ENCODE measurements around the gene NRL.
A peak's percentile ranks its signal among the peaks of the same experiment; 100 is the strongest.

The NRL gene

GRCh38 chr14:24137529-24138395 lies 23.0 kb upstream of the NRL start:
- DNase-seq (ENCODE audit: low spot score): no peak
- peaks cover 48% of the 10 kb centered on the region for H3K36me3 Mint-ChIP-seq (ENCODE audit: low read depth)
- H3K4me3 Mint-ChIP-seq: peak overlapping the region; percentile 90
- H3K9me3 Mint-ChIP-seq: no peaks in the 10 kb centered on the region
- peaks cover 44% of the 10 kb centered on the region for H3K4me1 Mint-ChIP-seq (ENCODE audit: low read depth)
- no peaks in the 10 kb centered on the region for H3K27me3 Mint-ChIP-seq (ENCODE audit: low read depth)
- peak overlapping the region; percentile 58 for H3K27ac Mint-ChIP-seq

GRCh38 chr14:24136684-24137528 lies 22.2 kb upstream of the NRL start:
- Mint-ChIP-seq H3K4me3 (peak overlapping the region; percentile 90), H3K36me3 (ENCODE audit: low read depth) (peaks cover 49% of the 10 kb centered on the region), H3K9me3 (no peaks in the 10 kb centered on the region), H3K4me1 (ENCODE audit: low read depth) (peaks cover 48% of the 10 kb centered on the region), H3K27ac (peak overlapping the region; percentile 87), H3K27me3 (ENCODE audit: low read depth) (no peaks in the 10 kb centered on the region)
- DNase-seq (ENCODE audit: low spot score): no peak

- Mint-ChIP-seq H3K4me3 (peak within 1 kb of the TSS; percentile 90), H3K27ac (peak within 1 kb of the TSS; percentile 87), H3K4me1 (ENCODE audit: low read depth) (peaks cover 50% of the 10 kb centered on the region), H3K27me3 (ENCODE audit: low read depth) (no peaks in the 10 kb centered on the region), H3K36me3 (ENCODE audit: low read depth) (peaks cover 47% of the 10 kb centered on the region), H3K9me3 (no peaks in the 10 kb centered on the region)
- peak; percentile 90 for DNase-seq (ENCODE audit: low spot score)
These were observed 21.3 kb upstream of the NRL start, which contains the start of gene PSME1 for GRCh38 chr14:24135834-24136683. Gene PSME1 (plus strand): TSS chr14:24136194. CDS start chr14:24136263, 69 bp downstream.

- Mint-ChIP-seq H3K36me3 (ENCODE audit: low read depth) (peaks cover 41% of the 10 kb centered on the region), H3K9me3 (no peaks in the 10 kb centered on the region), H3K4me1 (ENCODE audit: low read depth) (peaks cover 49% of the 10 kb centered on the region), H3K27me3 (ENCODE audit: low read depth) (no peaks in the 10 kb centered on the region), H3K27ac (peak overlapping the region; percentile 82), H3K4me3 (peak overlapping the region; percentile 90)
- DNase-seq (ENCODE audit: low spot score): no peak
These were observed 20.8 kb upstream of the NRL start for GRCh38 chr14:24135584-24135833.

- H3K27ac Mint-ChIP-seq: no peak overlapping the region
- H3K27me3 Mint-ChIP-seq (ENCODE audit: low read depth): no peaks in the 10 kb centered on the region
- no peak overlapping the region for H3K4me3 Mint-ChIP-seq
- DNase-seq (ENCODE audit: low spot score): no peak
- no peaks in the 10 kb centered on the region for H3K9me3 Mint-ChIP-seq
- peaks cover 38% of the 10 kb centered on the region for H3K4me1 Mint-ChIP-seq (ENCODE audit: low read depth)
- H3K36me3 Mint-ChIP-seq (ENCODE audit: low read depth): peaks cover 27% of the 10 kb centered on the region
These were observed 19.0 kb upstream of the NRL start for GRCh38 chr14:24133735-24134134.

GRCh38 chr14:24132976-24133375 lies 18.2 kb upstream of the NRL start:
- Mint-ChIP-seq H3K9me3 (no peaks in the 10 kb centered on the region), H3K27ac (peak overlapping the region; percentile 68), H3K4me1 (ENCODE audit: low read depth) (peaks cover 31% of the 10 kb centered on the region), H3K27me3 (ENCODE audit: low read depth) (no peaks in the 10 kb centered on the region), H3K36me3 (ENCODE audit: low read depth) (peaks cover 19% of the 10 kb centered on the region), H3K4me3 (no peak overlapping the region)
- no peak for DNase-seq (ENCODE audit: low spot score)

GRCh38 chr14:24132061-24132685 lies 17.4 kb upstream of the NRL start:
- H3K4me3 Mint-ChIP-seq: peak overlapping the region; percentile 24
- no peaks in the 10 kb centered on the region for H3K9me3 Mint-ChIP-seq
- no peak for DNase-seq (ENCODE audit: low spot score)
- no peaks in the 10 kb centered on the region for H3K27me3 Mint-ChIP-seq (ENCODE audit: low read depth)
- H3K36me3 Mint-ChIP-seq (ENCODE audit: low read depth): peaks cover 13% of the 10 kb centered on the region
- peaks cover 29% of the 10 kb centered on the region for H3K4me1 Mint-ChIP-seq (ENCODE audit: low read depth)
- peak overlapping the region; percentile 68 for H3K27ac Mint-ChIP-seq

GRCh38 chr14:24131549-24131966 lies 16.8 kb upstream of the NRL start:
- DNase-seq (ENCODE audit: low spot score): no peak
- H3K27ac Mint-ChIP-seq: no peak overlapping the region
- H3K4me3 Mint-ChIP-seq: no peak overlapping the region
- no peaks in the 10 kb centered on the region for H3K9me3 Mint-ChIP-seq
- H3K4me1 Mint-ChIP-seq (ENCODE audit: low read depth): peaks cover 22% of the 10 kb centered on the region
- no peaks in the 10 kb centered on the region for H3K27me3 Mint-ChIP-seq (ENCODE audit: low read depth)
- peaks cover 6% of the 10 kb centered on the region for H3K36me3 Mint-ChIP-seq (ENCODE audit: low read depth)

GRCh38 chr14:24130717-24131548 lies 16.2 kb upstream of the NRL start:
- DNase-seq (ENCODE audit: low spot score): no peak
- H3K4me3 Mint-ChIP-seq: no peak overlapping the region
- peaks cover 22% of the 10 kb centered on the region for H3K4me1 Mint-ChIP-seq (ENCODE audit: low read depth)
- no peaks in the 10 kb centered on the region for H3K27me3 Mint-ChIP-seq (ENCODE audit: low read depth)
- H3K9me3 Mint-ChIP-seq: no peaks in the 10 kb centered on the region
- no peak overlapping the region for H3K27ac Mint-ChIP-seq
- peaks cover 5% of the 10 kb centered on the region for H3K36me3 Mint-ChIP-seq (ENCODE audit: low read depth)

GRCh38 chr14:24130380-24130716 lies 15.6 kb upstream of the NRL start, which contains the start of gene FITM1:
Gene FITM1 (plus strand): TSS chr14:24130659. CDS start chr14:24131564, 905 bp downstream.
- DNase-seq (ENCODE audit: low spot score): no peak
- Mint-ChIP-seq H3K4me3 (no peak within 1 kb of the TSS), H3K9me3 (no peaks in the 10 kb centered on the region), H3K27ac (no peak within 1 kb of the TSS), H3K4me1 (ENCODE audit: low read depth) (peaks cover 20% of the 10 kb centered on the region), H3K36me3 (ENCODE audit: low read depth) (peaks cover 5% of the 10 kb centered on the region), H3K27me3 (ENCODE audit: low read depth) (no peaks in the 10 kb centered on the region)

- H3K4me1 Mint-ChIP-seq (ENCODE audit: low read depth): peaks cover 15% of the 10 kb centered on the region
- H3K27ac Mint-ChIP-seq: no peak overlapping the region
- no peaks in the 10 kb centered on the region for H3K9me3 Mint-ChIP-seq
These were observed 14.8 kb upstream of the NRL start for GRCh38 chr14:24129410-24129998.

GRCh38 chr14:24127673-24128072 lies 12.9 kb upstream of the NRL start:
- H3K9me3 Mint-ChIP-seq: no peaks in the 10 kb centered on the region
- no peaks in the 10 kb centered on the region for H3K27me3 Mint-ChIP-seq (ENCODE audit: low read depth)
- H3K4me3 Mint-ChIP-seq: no peak overlapping the region
- DNase-seq (ENCODE audit: low spot score): no peak
- H3K27ac Mint-ChIP-seq: no peak overlapping the region
- peaks cover 19% of the 10 kb centered on the region for H3K36me3 Mint-ChIP-seq (ENCODE audit: low read depth)
- H3K4me1 Mint-ChIP-seq (ENCODE audit: low read depth): peaks cover 11% of the 10 kb centered on the region

More at GRCh38 chr14:24129410-24129998, 14.8 kb upstream of the NRL start:
- no peaks in the 10 kb centered on the region for H3K27me3 Mint-ChIP-seq (ENCODE audit: low read depth)
- no peak for DNase-seq (ENCODE audit: low spot score)
- H3K36me3 Mint-ChIP-seq (ENCODE audit: low read depth): peaks cover 8% of the 10 kb centered on the region
- no peak overlapping the region for H3K4me3 Mint-ChIP-seq
